Liver (tissue), 3 donors: ENCODE measurements around the gene RASGRF2.
"Not testable (repeated sequence)": the region's sequence is repeated elsewhere in the genome, so short reads cannot be mapped to it uniquely, and the experiment has no call there.

Experiments used
- CTCF ChIP-seq: fragments of 150-350 bp; IDR thresholded peaks from 2 replicates; pipeline ENCODE4 v1.5.1; 2017; ENCODE audit warnings: improper control_type of control experiment, low read depth, low read length; ENCODE audit not compliant: missing input control
- RAD21 ChIP-seq, 2 donors: IDR thresholded peaks; 2 replicates each; pipeline ENCODE4 v1.6.1; 2016; ENCODE audit warnings: antibody characterized with exemption in 2 of 2, mild to moderate bottlenecking in 2 of 2
- donor health status: healthy.
- donor health status: healthy.

- not testable (repeated sequence) for TF ChIP-seq CTCF; RAD21 (IDR thresholded peaks at IDR 0.05)
These were observed 310.3 kb downstream of the RASGRF2 start for GRCh38 chr5:81270394-81271027.
